Lower lobe of right lung (tissue), 2 donors: ENCODE results near the gene TUNAR. TPM values are rescaled to one million over a fixed set of nuclear protein-coding genes. Genes with fewer than 3 reads are reported as not detected.

Source experiments
- ATAC-seq, 2 donors: fragments of 200-7000 bp; cut with Tn5 transposase; one replicate each; pipeline ENCODE4 v1.9.1; 2020 to 2022; ENCODE audit warnings: mild to moderate bottlenecking in 2 of 2, moderate library complexity in 2 of 2
- DNase-seq: peaks from one replicate; pipeline ENCODE4 v3.0.0-alpha.2; 2020
- H3K27ac ChIP-seq: fragments of 200-600 bp; one replicate; pipeline ENCODE4 v1.8.0; 2022
- H3K27me3 ChIP-seq: fragments of 200-600 bp; one replicate; pipeline ENCODE4 v1.8.0; 2022; ENCODE audit warnings: low read depth
- H3K36me3 ChIP-seq: fragments of 200-600 bp; one replicate; pipeline ENCODE4 v1.8.0; 2022; ENCODE audit warnings: mild to moderate bottlenecking
- H3K4me1 ChIP-seq: fragments of 200-600 bp; one replicate; pipeline ENCODE4 v1.8.0; 2022
- H3K4me3 ChIP-seq: fragments of 200-600 bp; one replicate; pipeline ENCODE4 v1.8.0; 2022; ENCODE audit warnings: mild to moderate bottlenecking
- H3K9me3 ChIP-seq: fragments of 200-600 bp; one replicate; pipeline ENCODE4 v1.8.0; 2022
- intact Hi-C: fragments of 100-400 bp; cut with DNase I; formaldehyde crosslinking; loops from one replicate; pipeline ENCODE4 v1.11.0; 2022
- total RNA-seq: library from RNA; stranded (reverse); fragmentation: NEBNext Ultra II Directional; extraction: Animal tissue kit (Norgen Biotek cat#: 25700); gene quantifications from one replicate; pipeline ENCODE4 v1.2.1, GENCODE V29; 2021
- TF ChIP-seq, protein P1 (sequence below): fragments of 200-600 bp; IDR thresholded peaks from one replicate; pipeline ENCODE4 v1.8.0; 2022; ENCODE audit warnings: antibody characterized with exemption, mild to moderate bottlenecking
- donor health status: DM: no; HTN: yes; CAD: no; lungs with severe emphysema.

The TUNAR gene
- total RNA-seq, 1 donor from 2014 or later: not detected

DNA sequence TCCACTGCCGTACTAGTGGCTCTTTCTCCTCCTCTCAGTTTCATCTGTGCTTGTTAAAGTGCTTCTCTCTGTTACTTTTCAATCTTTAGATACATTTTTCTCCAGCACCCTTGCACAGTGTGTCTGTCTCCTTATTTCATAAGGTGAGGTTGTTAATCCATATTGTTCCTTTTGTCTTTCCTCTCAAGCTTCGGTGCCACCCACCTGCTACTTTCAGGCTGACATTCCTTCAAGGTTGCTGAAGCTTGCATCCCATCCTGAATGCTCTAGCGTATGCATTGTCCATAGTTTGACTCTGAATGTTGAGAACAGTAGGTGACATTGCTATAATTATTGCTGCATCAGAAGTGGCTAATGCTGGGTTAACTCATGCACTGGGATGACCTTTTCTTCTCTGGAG, 20.6 kb downstream of the TUNAR start:
- Histone ChIP-seq H3K9me3 (no peaks in the 10 kb centered on the region), H3K27ac (no peak overlapping the region), H3K4me1 (no peaks in the 10 kb centered on the region), H3K4me3 (no peak overlapping the region), H3K36me3 (no peaks in the 10 kb centered on the region), H3K27me3 (peaks cover 7% of the 10 kb centered on the region)
- DNase-seq: no peak
- no peak for ATAC-seq
- TF ChIP-seq, protein P1, sequence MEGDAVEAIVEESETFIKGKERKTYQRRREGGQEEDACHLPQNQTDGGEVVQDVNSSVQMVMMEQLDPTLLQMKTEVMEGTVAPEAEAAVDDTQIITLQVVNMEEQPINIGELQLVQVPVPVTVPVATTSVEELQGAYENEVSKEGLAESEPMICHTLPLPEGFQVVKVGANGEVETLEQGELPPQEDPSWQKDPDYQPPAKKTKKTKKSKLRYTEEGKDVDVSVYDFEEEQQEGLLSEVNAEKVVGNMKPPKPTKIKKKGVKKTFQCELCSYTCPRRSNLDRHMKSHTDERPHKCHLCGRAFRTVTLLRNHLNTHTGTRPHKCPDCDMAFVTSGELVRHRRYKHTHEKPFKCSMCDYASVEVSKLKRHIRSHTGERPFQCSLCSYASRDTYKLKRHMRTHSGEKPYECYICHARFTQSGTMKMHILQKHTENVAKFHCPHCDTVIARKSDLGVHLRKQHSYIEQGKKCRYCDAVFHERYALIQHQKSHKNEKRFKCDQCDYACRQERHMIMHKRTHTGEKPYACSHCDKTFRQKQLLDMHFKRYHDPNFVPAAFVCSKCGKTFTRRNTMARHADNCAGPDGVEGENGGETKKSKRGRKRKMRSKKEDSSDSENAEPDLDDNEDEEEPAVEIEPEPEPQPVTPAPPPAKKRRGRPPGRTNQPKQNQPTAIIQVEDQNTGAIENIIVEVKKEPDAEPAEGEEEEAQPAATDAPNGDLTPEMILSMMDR: no peak
- intact Hi-C loops: no loop called here

DNA sequence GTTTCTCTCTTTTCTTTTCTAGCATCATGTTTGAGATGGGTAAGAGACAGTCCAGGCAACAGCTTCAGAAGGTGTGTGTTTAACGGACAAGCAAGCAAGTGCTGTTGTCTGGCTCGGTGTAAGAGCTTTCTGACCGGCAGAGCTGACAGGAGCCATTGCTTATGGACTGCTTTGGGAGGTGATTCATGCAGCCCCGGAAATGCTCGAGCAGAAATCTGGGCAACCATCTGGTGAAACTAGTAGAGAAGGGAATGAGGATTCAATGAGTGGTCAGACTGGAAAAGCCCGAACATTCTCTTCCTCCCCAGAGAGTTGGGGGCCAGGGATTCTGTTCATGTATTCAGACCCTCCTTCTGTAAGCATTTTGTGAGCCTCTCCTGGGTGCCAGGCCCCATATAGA, 24.4 kb downstream of the TUNAR start:
- intact Hi-C loops: no loop called here
- TF ChIP-seq, protein P1: no peak
- Histone ChIP-seq H3K27ac (no peak overlapping the region), H3K4me1 (no peaks in the 10 kb centered on the region), H3K4me3 (no peak overlapping the region), H3K36me3 (no peaks in the 10 kb centered on the region), H3K27me3 (peaks cover 12% of the 10 kb centered on the region), H3K9me3 (no peaks in the 10 kb centered on the region)
- DNase-seq: no peak
- no peak for ATAC-seq

DNA sequence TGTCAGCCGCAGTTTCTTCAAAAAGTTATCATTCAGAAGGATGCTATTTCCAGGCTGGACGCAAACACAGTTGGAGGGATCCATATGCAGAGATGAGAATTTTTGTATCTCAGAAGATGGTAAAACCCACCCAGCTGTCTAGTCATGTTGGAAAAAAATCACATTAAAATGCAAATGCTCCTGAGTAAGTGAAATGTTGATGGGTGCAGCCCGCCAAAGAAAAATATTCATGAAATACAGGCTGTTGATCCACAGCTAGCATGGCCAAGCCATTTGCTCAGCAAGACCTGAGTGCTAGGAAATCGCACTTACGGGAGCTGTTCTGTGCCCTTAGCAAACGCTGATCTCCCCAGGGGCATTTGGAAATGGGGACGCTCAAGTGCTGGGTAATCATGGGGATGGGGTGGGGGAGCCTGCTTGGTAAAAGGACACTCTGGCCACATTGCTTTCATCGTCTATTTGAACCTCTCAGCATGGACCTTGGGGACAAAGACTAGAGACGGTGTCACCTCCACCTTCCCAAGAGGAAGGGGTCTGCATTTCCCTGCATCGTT, 25.7 kb downstream of the TUNAR start:
- Histone ChIP-seq H3K4me1 (no peaks in the 10 kb centered on the region), H3K9me3 (no peaks in the 10 kb centered on the region), H3K4me3 (no peak overlapping the region), H3K27ac (no peak overlapping the region), H3K36me3 (no peaks in the 10 kb centered on the region), H3K27me3 (peaks cover 12% of the 10 kb centered on the region)
- DNase-seq (no peak), ATAC-seq (no peak)
- TF ChIP-seq, protein P1: no peak
- intact Hi-C loops: no loop called here

DNA sequence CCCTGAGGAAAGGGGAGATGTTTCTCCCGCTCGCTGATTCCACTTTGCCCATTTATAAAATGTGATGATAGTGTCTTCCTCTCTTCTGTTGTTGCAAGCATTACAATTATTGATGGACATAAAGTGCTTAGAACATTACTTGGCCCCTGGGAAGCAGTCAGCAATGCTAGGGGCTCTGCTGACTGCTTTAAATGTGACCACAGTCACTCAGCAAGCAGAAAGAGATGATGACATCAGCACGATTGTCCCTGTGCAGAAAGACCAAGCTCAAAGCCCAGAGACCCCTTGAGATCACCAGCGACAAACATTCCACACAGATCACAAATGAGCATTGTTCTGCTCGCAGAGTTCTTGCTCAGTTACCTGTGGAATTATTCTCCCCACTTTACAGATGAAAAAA, 26.5 kb downstream of the TUNAR start:
- TF ChIP-seq, protein P1: no peak
- DNase-seq (no peak), ATAC-seq (no peak)
- Histone ChIP-seq H3K4me1 (no peaks in the 10 kb centered on the region), H3K4me3 (no peak overlapping the region), H3K27me3 (peaks cover 12% of the 10 kb centered on the region), H3K9me3 (no peaks in the 10 kb centered on the region), H3K27ac (no peak overlapping the region), H3K36me3 (no peaks in the 10 kb centered on the region)
- intact Hi-C loops: no loop called here

DNA sequence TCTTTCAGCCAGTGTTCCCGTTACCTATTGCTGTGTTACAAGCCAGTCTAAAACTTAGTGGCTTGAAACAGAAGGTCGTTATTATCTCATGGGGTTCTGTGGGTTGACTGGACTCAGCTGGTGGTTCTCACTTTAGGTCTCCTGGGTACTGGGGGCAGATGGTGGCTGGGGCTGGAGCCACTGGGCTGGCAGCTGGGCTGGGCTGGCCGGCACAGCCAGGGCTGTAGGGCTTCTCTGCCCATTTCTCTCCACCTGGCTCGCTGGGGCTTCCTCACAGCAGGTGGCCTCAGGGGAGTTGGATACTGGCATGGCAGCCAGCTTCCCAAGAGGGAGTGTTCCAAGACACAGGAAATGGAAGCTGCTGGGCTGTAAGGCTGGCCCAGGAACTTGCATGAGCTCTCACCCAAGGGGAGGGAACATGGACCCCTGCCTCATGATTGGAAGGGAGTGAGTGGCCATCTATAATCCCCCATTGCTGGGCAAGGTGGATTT, 27.0 kb downstream of the TUNAR start:
- intact Hi-C loops: no loop called here

More for the DNA sequence above, 27.0 kb downstream of the TUNAR start:
- Histone ChIP-seq H3K36me3 (no peaks in the 10 kb centered on the region), H3K4me3 (no peak overlapping the region), H3K27me3 (peaks cover 12% of the 10 kb centered on the region), H3K4me1 (no peaks in the 10 kb centered on the region), H3K9me3 (no peaks in the 10 kb centered on the region), H3K27ac (no peak overlapping the region)
- TF ChIP-seq, protein P1: no peak
- ATAC-seq: no peak
- DNase-seq: no peak
